HK-2 (cell line): Measurements from ENCODE around the gene CDK11A.
"Not testable (repeated sequence)": the region's sequence is repeated elsewhere in the genome, so short reads cannot be mapped to it uniquely, and the experiment has no call there.

Experiments used
- DNase-seq: peaks from one replicate; pipeline ENCODE4 v3.0.0-alpha.2; 2018; ENCODE audit not compliant: unreplicated experiment

Gene CDK11A

DNA sequence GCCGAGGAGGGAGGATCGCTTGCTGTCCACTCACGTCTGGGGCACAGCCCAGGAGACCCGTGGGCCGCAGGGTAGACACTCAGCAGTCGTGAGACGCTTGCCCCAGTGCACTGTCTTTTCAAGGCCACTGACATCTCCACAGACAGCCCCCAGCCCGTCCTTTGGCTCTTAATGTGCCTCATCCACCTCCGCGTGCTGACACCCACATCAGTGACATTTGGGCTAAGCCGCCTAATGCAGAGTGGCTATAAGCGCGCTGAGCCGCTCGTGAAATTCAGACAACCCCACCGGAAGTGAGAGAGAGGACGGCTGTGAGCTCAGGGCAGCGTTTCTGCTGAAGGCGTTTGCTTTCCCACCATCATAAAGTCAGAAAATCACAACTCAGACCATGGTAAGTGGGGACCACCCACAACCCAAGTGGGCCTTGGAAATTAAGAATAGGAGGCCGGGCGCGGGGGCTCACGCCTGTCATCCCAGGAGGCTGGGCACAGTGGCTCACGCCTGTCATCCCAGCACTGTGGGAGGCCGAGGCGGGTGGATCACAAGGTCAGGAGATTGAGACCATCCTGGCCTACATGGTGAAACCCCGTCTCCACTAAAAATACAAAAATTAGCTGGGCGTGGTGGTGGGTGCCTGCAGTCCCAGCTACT lies 40.0 kb downstream of the CDK11A start:
- DNase-seq = no peak

GRCh38 chr1:1683104-1683905 lies 40.9 kb downstream of the CDK11A start:
- DNase-seq = no peak

GRCh38 chr1:1680912-1681273 lies 43.3 kb downstream of the CDK11A start:
- DNase-seq = no peak

DNA sequence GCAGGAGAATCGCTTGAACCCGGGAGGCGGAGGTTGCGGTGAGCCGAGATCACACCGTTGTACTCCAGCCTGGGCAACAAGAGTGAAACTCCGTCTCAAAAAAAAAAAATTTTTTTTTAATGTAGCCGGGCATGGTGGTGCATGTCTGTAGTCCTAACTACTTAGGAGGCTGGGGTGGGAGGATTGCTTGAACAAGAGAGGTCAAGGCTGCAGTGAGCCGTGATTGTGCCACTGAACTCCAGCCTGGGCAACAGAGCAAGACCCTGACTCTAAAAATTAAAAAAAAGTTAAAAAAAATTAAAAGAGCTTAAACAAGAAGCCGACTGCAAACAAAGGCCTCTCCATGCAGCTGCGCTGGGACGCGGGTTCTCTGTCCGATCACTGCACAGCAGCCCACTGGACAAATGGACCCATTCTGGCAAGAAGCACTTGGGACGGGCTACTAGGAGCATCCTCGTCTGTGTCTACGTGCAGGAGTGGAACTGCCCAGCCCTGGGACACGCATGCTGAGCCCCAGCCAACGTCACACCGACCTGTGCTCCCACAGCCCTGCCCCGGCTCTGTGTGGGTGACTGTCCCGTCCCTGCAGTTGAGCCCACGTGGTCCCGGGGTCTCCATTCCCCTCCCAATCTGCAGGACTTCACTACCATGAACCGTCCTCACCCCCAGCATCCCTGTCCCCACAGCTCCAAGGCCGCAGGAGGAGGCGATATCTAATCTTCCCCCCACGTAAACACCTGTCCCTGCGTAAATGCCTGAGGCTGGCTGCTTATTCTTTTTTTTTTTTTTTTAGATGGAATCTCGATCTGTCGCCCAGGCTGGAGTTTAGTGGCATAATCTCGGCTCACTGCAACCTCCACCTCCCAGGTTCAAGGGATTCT lies 43.9 kb downstream of the CDK11A start:
- DNase-seq = no peak

DNA sequence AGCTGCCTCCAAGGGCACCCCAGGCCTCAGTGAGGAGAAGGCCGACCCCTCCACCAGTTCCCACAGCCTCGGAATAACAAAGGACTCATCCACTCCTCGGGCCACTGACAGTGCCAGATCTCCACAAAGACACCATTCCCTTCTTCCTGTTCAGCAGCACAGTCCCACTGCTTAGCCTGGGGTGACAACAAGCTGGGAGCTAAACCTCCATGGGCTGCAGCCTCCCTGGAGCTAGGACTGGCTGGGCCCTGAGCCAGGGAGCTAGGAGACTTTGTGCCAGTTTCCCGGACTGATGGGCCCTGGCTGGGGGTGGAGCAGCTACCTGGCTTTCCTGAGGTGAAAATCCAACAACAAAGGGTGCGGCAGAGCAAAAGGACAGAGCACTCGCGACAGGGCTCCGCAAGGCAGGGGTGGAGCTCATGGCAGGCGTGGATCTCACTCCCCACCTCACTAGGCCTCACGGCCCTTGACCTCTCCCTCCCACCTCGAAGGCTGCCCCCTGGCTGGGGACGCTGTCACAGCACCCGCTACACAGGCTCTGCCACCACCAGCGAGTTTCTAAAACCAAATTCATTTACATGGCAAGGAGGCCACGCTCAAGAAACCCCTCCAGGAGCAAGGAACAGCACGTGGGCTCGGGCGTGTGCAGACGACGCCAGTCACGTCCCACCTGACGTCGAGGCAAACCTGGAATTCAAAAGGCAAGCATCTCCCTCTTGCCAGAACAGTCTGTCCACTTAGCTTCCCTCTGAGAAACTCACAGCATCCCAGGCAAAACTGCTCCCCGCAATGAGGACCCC lies 45.4 kb downstream of the CDK11A start:
- no peak for DNase-seq

DNA sequence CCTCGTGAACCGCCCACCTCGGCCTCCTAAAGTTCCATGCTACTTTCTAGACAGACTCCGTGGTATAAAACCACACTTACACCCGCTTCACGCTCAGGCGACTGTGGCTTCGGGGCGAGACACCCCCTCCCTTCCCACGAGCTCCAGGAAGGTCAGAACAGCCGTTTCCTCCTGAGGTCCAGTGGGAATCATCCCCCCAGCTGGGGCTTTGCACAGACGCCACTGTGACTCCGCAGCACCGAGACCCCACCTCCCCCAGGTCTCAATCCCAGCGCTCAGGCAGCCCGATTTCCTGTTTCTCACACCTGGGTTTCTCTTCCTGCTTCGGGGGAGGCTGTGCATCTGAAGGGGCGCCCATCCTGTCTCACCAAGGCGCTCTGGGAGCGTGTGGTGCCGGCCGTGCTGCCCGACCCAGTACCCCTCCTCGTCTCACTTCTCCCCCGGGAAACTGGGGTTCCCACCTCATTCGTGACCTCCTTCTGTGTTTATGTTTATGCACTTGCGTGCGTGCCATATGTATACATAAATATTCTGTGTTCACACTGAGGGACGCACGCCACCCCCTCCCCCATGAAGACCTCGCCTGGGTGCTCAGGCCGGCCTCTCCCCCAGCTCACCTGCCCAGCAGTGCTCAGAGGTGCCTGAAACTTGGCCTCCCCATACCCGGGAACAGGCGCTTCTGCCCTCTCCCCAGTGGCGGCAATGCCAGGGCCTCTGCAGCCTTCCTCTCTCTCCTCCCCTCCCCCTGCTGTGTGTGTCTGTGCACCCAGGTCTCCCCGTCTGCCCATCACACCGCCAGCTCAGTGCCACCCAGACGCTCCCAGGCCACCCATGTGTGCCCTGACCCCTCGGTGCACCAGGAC lies 46.2 kb downstream of the CDK11A start:
- DNase-seq = no peak

- not testable (repeated sequence) for DNase-seq
Observed at GRCh38 chr1:1676087-1676486, 48.1 kb downstream of the CDK11A start.

DNA sequence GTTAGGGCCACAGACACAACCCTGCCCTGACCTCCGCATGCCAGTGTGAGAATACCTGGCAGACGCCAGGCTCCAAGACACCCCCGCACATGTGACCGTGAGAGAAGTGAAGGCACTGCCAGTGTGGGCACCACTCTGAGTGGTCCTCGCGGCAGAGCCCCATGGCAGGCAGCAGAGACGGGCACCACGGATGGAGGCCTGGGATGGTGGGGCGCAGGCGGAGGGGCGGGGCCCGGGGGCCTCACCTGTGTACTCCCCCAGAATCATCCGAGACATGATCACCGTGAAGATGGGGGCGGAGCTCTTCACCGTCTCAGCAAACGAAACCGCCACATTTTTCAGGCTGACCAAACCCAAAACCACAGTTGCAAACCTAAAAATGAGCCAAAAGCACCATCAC lies 48.9 kb downstream of the CDK11A start:
- not testable (repeated sequence) for DNase-seq

- not testable (repeated sequence) for DNase-seq
Observed at GRCh38 chr1:1674806-1675205, 49.4 kb downstream of the CDK11A start.

DNA sequence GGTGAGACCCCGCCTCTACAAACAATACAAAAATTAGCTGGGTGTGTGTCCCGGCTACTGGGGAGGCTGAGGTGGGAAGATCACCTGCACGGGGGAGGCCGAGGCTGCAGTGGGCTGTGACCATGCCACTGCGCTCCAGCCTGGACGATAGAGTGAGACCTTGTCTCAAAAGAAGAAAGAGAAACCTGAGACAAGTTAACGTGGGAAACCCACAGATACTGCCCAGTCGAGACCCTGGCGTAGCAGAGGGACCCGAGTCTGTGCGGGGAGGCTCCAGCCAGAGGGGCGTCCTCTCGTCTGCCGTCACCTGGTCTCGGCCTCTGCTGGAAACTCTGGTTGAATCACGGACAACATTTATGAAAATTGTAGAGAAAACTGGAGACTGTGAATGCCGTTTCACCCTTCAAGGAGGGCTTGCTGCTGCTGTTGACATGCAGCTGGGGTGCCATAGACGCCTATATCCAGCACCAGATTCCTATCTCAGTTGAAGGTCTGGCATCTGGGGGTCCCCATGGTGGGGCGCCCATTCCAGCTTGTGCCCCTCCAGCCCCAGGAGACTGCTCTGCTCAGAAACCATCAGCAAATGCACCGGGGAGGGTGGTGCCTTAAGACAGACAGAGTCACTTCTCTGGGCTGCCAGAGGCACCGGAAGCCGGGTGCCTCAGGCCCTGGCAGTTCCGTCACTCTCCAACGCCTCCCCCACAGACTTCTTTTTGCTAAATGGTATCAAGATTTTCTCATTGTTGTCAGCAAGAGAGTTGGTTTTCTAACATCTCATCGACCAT lies 51.8 kb downstream of the CDK11A start:
- no peak for DNase-seq

- no peak for DNase-seq
Observed at GRCh38 chr1:1671365-1672119, 52.6 kb downstream of the CDK11A start.

DNA sequence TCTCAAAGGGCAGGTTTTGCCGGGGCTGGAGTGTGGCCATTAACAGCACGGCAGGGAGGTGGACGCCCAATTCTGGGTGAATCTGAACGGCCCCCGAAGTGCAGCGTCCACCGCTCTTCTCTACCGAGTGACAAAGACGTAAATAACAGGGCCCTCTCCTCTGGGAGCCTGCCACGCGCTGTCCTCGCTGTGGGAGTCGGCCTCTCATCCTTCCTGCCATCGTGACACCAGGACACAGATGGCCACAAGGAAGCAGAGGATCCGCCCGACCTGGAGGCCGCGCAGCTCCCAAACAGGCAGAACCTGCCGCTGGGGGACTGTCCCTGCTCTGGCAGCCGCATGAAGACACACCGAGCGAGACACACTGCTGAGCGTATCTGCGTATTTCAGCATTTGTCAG lies 53.3 kb downstream of the CDK11A start:
- DNase-seq = no peak

GRCh38 chr1:1669468-1670440 lies 54.4 kb downstream of the CDK11A start:
- DNase-seq = no peak

DNA sequence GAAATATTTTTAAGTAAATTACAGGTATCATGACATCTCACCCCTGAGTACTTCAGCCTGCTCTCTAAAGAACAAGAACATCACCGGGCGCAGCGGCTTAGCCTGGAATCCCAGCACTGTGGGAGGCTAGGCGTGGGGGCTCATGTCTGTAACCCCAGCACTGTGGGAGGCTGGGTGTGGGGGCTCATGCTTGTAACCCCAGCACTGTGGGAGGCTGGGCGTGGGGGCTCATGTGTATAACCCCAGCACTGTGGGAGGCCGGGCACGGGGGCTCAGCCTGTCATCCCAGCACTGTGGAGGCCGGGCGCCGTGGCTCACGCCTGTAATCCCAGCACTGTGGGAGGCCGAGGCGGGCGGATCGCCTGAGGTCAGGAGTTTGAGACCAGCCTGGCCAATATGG lies 57.6 kb downstream of the CDK11A start:
- DNase-seq = no peak

DNA sequence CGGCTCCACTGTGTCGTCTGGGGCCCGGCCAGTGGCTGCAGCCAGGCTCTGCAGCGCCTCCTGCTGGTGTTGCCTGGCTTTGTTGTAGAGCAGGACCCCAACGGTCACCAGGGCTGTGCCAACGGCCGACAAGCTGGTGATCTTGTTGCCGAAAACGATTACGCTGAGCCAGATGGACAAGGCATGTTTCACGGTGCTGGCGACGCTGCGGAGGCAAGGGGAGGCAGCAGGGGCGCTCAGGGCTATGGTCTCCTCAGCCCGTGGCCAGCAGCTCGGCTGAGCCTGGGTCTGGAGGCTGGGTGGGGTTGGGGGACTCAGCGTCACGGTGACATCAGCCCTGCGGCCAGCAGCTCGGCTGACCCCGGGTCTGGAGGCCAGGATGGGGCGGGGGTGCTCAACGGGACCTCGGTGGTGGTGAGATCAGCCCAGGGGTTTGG lies 58.3 kb downstream of the CDK11A start:
- DNase-seq = no peak

- no peak for DNase-seq
Observed at GRCh38 chr1:1664941-1665814, 59.0 kb downstream of the CDK11A start.

- DNase-seq = not testable (repeated sequence)
Observed at GRCh38 chr1:1664318-1664717, 59.8 kb downstream of the CDK11A start.
